NCI-H2081 (cell line): ENCODE data around the gene MIA.
A peak's percentile ranks its signal among the peaks of the same experiment; 100 is the strongest.
"Not testable (repeated sequence)": the region's sequence is repeated elsewhere in the genome, so short reads cannot be mapped to it uniquely, and the experiment has no call there.

ENCODE experiments used
- DNase-seq, 2 experiments: peaks; one replicate each; lab custom pipeline; 2025; lab: John Stamatoyannopoulos, UW

The MIA gene

DNA sequence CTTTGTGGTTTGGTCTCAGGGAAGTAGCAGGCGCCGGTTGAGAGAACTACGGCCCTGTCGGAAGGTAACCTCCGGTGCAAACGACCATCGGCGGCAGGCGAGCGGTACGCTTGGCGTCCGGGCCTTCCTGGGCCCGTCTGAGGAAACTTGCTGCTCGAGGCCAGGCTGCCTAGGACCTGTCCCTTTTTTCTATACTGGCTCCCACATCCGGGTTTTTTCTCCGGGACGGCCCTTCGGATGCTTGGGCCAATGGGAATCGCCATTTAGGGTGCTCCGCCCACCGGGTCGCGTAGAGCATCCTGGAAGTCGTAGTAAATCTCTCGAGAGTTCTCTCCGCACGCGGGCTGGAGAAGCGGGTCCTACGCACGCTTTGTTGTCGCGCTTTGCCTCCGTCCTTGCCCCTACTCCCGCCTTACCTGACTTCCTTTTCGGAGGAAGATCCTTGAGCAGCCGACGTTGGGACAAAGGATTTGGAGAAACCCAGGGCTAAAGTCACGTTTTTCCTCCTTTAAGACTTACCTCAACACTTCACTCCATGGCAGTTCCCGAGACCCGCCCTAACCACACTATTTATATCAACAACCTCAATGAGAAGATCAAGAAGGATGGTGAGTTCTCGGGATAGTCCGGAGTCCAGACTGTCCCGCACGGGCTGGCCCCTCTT is 24.3 kb upstream of the MIA start, which contains the start of gene SNRPA:
TSS of gene SNRPA (plus strand) at position 330 of the 664 bp plus-strand sequence. CDS start at position 536, 206 bp downstream.
- DNase-seq = peak; percentile 97 to 98

DNA sequence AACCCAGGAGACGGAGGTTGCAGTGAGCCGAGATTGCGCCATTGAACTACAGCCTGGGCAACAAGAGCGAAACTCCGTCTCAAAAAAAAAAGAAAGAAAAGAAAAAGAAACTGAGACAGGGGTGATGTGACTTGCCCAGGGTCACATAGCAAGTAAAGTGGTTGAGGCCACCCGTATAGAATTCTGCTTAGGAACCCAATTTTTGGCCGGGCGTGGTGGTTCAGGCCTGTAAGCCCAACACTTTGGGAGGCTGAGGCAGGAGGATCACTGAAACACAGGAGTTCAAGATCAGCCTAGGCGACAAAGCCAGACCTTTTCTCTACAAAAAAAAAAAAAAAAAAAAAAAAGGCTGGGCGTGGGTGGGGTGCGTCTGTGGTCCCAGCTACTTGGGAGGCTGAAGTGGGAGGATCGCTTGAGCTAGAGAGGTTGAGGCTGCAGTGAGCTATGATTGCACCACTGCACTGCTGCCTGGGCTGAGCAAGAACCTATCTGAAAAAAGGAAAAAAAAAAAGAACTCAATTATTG is 23.0 kb upstream of the MIA start:
- no peak for DNase-seq

- DNase-seq = no peak
Measured at GRCh38 chr19:40754611-40755247, 20.6 kb upstream of the MIA start.

- no peak for DNase-seq
Measured at GRCh38 chr19:40755248-40755624, 20.1 kb upstream of the MIA start.

DNA sequence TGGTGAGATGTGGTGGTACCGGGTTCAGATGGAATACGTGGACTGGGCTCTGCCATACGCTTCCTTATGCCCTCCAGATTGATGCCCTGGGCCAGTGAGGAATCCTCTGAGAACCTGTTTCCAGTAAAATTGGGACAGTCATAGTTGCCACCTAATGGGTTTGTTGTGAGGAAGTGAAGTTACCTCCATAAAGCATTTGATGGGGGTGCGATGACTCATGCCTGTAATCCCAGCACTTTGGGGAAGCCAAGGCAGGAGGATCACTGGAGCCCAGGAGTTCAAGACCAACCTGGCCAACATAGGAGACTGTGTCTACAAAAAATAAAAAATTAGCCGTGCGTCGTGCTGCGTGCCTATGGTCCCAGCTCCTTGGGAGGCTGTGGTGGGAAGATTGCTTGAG is 19.5 kb upstream of the MIA start:
- DNase-seq = no peak

DNA sequence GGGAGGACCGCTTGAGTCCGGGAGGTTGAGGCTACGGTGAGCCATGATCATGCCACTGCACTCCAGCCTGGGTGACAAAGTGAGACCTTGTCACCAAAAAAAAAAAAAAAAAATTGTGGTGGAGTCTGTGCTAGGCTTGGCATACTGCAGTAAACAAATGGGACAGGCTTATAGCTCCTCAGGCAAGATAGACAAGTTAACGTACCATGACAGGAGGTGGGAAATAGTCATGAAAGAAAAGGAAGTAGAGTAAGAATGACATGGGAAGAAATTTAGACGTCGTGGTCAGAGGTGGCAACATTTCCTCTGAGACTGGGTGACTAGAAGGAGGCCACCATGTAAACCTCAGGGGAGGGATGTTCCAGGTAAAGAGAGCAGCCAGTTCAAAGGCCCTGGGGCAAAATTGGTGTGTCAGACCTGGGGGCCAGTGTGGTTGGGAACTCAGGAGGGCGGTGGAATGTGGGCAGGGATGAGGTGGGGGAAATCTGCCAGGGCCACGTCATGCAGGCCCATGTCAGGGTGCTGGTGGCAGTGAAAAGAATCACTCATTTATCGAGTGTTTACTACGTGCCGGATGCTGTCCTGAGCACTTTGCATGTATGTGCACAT is 18.7 kb upstream of the MIA start:
- no peak for DNase-seq

DNA sequence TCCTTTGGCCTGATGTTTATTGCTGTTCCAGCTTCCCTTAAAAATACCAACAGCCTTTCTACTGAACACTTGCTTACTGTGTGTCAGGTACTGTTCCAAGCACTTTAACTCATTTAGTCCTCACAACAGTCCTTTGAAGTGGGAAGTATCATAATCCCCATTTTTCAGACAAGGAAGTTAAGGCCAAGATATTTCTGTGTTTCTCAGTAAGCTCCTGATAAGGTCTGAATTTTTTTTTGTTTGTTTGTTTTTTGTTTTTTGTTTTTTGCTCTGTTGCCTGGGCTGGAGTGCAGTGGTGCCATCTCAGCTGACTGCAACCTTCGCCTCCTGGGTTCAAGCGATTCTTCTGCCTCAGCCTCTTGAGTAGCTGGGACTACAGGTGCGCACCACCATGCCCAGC is 16.8 kb upstream of the MIA start:
- DNase-seq = no peak

GRCh38 chr19:40759352-40759751 is 16.0 kb upstream of the MIA start:
- DNase-seq = no peak

DNA sequence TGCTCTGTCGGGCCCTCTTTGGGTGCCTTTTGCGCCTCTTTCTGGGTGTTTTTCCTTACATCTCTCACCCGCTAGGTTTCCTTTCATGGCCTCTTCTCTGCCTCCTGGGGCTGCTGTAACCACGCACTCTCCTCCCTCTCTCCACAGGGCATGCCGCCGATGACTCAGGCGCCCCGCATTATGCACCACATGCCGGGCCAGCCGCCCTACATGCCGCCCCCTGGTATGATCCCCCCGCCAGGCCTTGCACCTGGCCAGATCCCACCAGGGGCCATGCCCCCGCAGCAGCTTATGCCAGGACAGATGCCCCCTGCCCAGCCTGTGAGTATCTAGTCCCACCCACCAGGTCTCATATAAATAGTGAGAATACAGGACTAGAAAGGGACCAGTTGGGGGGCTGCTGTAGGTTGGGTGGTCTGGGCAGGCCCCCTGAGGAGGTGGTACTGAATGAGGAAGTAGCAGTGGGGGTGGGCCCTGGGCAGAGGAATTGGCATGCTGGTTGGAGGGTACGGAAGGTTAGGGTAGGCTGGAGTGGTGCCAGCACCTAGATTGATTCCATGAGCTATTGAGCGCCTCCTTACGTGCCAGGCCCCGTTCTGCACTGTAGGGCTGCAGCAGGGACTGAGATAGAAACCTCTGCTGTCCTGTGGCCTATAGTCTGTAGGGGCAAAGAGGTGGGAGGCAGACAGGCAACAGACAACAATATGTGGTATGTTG is 12.4 kb upstream of the MIA start:
- DNase-seq = no peak

DNA sequence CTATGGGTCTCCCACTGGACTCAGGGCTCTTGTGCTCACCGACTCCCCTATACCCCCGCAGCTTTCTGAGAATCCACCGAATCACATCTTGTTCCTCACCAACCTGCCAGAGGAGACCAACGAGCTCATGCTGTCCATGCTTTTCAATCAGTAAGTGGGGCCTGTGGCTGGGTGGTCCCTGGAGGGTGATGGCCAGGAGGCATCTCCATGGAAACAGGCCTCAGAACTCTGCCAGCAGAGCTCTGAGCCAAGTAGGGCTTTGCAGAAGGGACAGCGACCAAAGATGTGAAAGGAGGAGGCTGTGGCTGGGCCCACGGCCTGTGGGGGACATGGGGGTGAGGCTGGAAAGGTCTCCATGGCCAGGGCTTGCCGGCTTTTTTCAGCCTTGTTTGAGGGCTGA is 11.8 kb upstream of the MIA start:
- no peak for DNase-seq

DNA sequence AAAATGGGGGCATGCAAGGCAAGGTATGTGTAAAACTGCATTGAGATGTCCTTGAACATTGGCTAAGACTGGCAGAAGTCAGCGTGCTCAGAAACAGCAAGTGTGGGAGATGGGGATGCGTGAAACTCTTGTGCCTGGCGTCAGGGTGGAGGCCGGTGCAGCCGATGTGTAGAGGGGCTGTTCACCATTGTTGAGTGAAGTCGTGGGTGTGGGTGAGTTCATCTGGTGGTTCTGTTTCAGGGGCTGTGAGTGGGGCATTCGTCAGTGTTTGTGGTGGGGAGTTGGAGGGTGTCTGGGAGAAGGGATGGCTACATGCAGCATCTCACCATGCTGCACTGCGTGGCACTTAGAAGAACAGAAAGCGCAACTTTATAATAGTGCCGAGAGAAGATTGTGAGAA is 11.4 kb upstream of the MIA start:
- DNase-seq = no peak

- not testable (repeated sequence) for DNase-seq
Measured at GRCh38 chr19:40766385-40766784, 8.9 kb upstream of the MIA start.

DNA sequence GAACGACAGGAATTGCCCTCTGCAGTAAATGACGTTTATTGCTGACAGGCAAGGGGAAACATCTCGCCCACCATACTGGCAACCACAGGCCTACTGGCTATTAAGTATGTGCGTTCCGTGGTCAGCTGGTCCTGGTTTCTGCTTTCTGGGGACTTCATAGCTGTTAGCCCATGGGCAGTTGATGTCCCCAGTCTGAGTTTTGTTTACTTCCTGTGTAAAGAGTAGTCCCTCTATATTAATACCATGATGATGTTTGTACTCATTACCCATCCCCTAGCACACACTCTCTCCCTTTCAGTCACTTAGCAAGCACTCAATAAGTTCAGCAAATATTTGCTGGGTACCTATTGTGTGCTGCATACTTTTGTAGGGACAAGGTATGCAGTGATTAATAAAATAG is 6.5 kb upstream of the MIA start:
- no peak for DNase-seq

DNA sequence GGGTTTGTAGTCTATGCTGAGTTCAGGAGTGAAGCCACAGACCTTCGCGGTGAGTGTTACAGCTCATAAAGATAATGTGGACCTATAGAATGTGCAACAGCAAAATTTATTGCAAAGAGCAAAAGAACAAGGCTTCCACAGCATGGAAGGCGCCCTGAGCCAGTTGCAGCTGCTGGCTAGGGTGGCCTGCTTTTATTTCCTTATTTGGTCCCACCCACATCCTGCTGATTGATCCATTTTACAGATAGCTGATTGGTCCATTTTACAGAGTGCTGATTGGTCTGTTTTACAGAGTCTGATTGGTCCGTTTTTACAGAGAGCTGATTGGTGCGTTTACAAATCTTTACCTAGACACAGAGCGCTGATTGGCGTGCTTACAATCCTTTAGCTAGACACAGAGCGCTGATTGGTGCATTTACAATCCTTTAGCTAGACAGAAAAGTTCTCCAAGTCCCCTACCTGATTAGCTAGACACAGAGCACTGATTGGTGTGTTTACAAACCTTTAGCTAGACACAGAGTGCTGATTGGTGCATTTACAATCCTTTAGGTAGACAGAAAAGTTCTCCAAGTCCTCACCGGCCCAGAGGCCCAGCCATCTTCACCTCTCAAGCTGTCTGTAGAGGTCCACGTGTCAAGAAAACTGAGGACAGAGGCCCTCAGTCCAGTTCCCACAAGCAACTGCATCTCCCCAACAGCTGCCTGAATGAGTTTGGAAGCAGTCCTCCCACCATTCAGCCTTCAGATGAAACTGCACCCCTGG is 4.0 kb upstream of the MIA start:
- not testable (repeated sequence) for DNase-seq

DNA sequence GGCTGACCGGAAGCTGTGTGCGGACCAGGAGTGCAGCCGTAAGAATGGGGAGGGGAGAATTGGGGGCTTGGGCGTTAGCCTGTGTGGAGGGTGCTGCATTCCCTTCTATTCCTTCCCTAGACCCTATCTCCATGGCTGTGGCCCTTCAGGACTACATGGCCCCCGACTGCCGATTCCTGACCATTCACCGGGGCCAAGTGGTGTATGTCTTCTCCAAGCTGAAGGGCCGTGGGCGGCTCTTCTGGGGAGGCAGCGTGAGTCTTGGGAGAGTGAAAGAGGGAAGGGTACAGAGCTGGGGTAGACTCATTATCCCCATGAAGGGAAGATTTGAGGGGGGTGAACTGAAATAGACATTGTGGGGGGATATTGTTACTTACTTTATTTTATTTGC is 306 bp downstream of the MIA start:
- DNase-seq = no peak

DNA sequence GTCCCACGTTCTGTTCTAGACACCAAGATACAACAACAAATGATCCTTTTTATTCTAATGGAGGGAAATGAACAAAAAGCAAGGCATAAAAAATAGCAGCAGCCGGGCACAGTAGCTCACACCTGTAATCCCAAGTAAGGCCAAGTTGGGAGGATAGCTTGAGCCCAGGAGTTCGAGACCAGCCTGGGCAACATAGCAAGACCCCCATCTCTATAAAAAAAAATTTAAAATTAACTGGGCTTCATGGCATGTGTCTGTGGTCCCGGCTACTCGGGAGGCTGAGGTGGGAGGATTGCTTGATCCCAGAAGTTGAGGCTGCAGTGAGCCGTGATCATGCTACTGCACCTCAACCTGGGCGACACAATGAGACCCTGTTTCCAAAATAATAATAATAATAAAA is 1.0 kb downstream of the MIA start:
- DNase-seq = no peak

DNA sequence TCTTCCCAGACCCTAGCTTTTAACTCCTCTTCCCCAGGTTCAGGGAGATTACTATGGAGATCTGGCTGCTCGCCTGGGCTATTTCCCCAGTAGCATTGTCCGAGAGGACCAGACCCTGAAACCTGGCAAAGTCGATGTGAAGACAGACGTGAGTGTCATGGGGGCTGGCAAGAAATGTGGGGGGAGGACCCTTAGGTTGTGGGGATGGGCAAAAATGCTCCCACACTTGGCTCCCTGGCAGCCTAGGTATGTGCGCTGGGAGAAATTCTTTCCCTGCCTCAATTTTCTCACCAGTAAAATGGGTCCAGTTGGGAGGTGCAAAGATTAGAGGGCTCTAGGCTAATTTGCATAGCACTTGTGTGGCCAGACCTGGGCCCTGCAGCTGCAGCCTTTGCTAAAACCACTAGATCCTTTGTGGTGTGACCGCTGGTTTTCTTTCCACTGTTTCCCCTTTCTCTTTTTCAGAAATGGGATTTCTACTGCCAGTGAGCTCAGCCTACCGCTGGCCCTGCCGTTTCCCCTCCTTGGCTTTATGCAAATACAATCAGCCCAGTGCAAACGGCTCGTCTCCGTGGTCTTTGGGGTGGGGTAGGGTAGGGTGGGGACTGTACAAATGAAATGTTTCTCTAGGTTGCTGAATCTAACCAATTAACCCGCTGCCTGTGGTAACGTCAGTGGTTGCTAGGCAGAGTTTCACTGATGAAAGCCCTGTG is 1.8 kb downstream of the MIA start:
- DNase-seq = peak; percentile 88 to 92

DNA sequence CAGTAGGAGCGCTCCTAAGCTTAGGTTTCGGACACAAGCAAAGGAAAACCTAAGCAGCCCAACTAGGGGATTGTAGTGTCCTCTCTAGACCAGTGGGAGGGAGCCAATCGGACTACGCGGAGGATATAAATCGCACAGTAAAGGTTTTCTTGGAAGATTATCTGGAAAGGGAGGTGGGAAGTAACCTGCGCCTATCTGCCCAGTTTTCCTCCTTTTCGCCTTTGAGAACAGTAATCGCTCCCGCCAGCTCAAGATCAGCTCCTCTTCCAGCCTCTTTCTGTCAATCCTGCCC is 2.3 kb downstream of the MIA start:
- DNase-seq = no peak

GRCh38 chr19:40777937-40778705 is 2.8 kb downstream of the MIA start, which contains the start of gene RAB4B:
Gene RAB4B, plus strand, starts transcription at chr19:40778247. Its CDS starts 129 bp downstream, at chr19:40778376.
- DNase-seq = peak; percentile 99

DNA sequence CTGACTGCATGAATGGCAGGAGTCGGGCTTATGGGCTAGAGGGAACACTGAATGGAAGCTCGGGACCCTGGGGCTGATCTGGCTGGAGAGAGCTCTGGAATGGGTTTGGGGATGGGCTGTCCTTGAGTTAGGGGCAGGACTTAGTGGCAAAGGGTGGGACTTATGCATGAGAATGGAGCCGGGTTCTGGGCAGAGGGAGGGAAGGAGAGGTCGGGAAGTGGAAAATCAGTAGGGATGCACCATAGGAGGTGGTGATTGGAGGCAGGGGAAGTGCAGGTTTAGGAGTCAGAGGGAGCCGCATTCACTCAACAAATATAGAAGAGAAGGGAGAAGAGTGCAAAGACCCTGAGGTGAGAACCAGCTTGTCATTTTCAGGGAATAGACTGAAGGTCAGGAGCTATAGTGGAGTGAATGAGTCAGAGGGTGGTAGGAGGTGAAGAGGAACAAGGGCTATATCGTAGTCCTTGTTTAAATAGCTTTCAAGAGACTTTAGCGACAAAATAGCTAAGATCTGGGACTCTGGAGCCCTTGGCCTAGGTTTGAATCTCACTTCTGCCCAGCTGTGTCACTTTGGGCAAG is 3.5 kb downstream of the MIA start:
- no peak for DNase-seq
